Panc1 (cell line): ENCODE data around the gene PRKAG2.

Experiments used
- CTCF ChIP-seq: fragments of 450-650 bp; IDR thresholded peaks from 2 replicates; pipeline ENCODE4 v1.5.1; 2017; ENCODE audit warnings: mild to moderate bottlenecking
- POLR2AphosphoS5 ChIP-seq: IDR thresholded peaks from 2 replicates; pipeline ENCODE4 v1.6.1; 2012; ENCODE audit warnings: mild to moderate bottlenecking, low read depth, low read length, moderate library complexity
- SIN3A ChIP-seq: IDR thresholded peaks from 2 replicates; pipeline ENCODE4 v1.6.1; 2012; ENCODE audit warnings: low read depth, mild to moderate bottlenecking, low read length, moderate library complexity, borderline replicate concordance; ENCODE audit not compliant: insufficient read depth
- TCF7L2 ChIP-seq: IDR thresholded peaks from 2 replicates; pipeline ENCODE4 v1.6.1; 2011; ENCODE audit warnings: mild to moderate bottlenecking, low read depth, low read length, inconsistent platforms

DNA sequence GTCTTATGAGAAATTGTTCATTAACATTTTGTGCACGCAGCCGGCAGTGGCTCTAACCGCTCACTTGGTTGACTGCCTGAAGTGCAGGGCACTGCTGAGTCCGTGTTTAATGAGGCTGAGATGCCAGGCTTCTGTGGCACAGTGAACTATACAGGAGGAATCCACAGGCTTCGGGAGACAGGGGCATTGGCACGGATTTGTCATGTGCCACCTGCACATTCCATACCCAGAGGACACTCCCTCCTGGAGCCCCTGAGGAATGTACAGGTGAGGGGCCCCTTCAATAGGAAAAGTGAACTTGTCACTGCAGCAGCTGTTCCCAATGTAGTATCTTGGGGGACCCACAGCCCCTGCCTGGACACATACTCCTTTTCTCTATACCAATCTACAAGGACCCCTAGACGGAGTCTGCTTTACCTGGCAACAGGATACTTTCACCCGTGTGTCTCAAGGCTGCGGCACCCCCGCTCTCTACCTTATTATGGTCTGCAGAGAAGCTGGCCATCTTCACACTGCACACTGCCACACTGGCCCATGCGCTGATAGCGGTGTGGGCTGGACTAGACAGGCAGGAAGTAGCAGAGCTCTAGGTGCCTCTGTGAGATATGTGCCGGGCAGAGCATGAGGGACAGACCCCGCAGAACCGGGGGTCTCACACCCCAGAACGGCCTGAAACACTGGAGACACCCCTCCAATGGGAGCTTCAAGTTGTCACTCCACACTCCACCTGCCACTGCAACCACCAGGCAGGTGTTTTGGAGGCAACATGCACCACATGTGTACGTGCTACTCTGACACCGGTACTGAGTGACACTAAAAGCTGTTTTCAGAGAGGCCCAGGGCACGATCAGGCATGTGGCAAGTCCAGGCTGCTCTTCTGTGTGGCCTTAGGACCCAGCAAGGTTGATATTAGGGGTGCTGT is 285.8 kb downstream of the PRKAG2 start:
- TF ChIP-seq CTCF (no peak), POLR2AphosphoS5 (no peak), TCF7L2 (no peak), SIN3A (no peak)
